ENCODE data around the gene MID1.

The MID1 gene

GRCh38 chrX:10545882-10546281 lies 74.5 kb downstream of the MID1 start:
- H3K36me3 ChIP-seq (ENCODE audit: control insufficient read depth, insufficient read depth, low read length), result no peaks in the 10 kb centered on the region

GRCh38 chrX:10542586-10542985 lies 77.8 kb downstream of the MID1 start:
- H3K4me3 ChIP-seq (ENCODE audit: low read depth, low read length), result no peak overlapping the region
- no peak overlapping the region for H3K9ac ChIP-seq (ENCODE audit: low read depth, low read length)
- H3K4me1 ChIP-seq (ENCODE audit: control insufficient read depth, insufficient read depth, low read length), result peaks cover 3% of the 10 kb centered on the region
- H3K36me3 ChIP-seq (ENCODE audit: control insufficient read depth, insufficient read depth, low read length), result no peaks in the 10 kb centered on the region
- no peaks in the 10 kb centered on the region for H3K9me3 ChIP-seq (ENCODE audit: control insufficient read depth, insufficient read depth, low read length)
- no peaks in the 10 kb centered on the region for H3K27me3 ChIP-seq (ENCODE audit: control insufficient read depth, insufficient read depth, low read length)

More at GRCh38 chrX:10545882-10546281, 74.5 kb downstream of the MID1 start:
- H3K9ac ChIP-seq (ENCODE audit: low read depth, low read length), result no peak overlapping the region
- peaks cover 3% of the 10 kb centered on the region for H3K4me1 ChIP-seq (ENCODE audit: control insufficient read depth, insufficient read depth, low read length)
- H3K27me3 ChIP-seq (ENCODE audit: control insufficient read depth, insufficient read depth, low read length), result no peaks in the 10 kb centered on the region
- no peaks in the 10 kb centered on the region for H3K9me3 ChIP-seq (ENCODE audit: control insufficient read depth, insufficient read depth, low read length)
- H3K4me3 ChIP-seq (ENCODE audit: low read depth, low read length), result no peak overlapping the region

- Histone ChIP-seq H3K27me3 (ENCODE audit: control insufficient read depth, insufficient read depth, low read length) (no peaks in the 10 kb centered on the region), H3K9ac (ENCODE audit: low read depth, low read length) (no peak overlapping the region), H3K36me3 (ENCODE audit: control insufficient read depth, insufficient read depth, low read length) (no peaks in the 10 kb centered on the region), H3K4me3 (ENCODE audit: low read depth, low read length) (no peak overlapping the region), H3K4me1 (ENCODE audit: control insufficient read depth, insufficient read depth, low read length) (no peaks in the 10 kb centered on the region), H3K9me3 (ENCODE audit: control insufficient read depth, insufficient read depth, low read length) (no peaks in the 10 kb centered on the region)
Measured at GRCh38 chrX:10538831-10539230, 81.6 kb downstream of the MID1 start.

- Histone ChIP-seq H3K9ac (ENCODE audit: low read depth, low read length) (no peak overlapping the region), H3K36me3 (ENCODE audit: control insufficient read depth, insufficient read depth, low read length) (no peaks in the 10 kb centered on the region), H3K4me1 (ENCODE audit: control insufficient read depth, insufficient read depth, low read length) (no peaks in the 10 kb centered on the region), H3K4me3 (ENCODE audit: low read depth, low read length) (no peak overlapping the region), H3K9me3 (ENCODE audit: control insufficient read depth, insufficient read depth, low read length) (no peaks in the 10 kb centered on the region), H3K27me3 (ENCODE audit: control insufficient read depth, insufficient read depth, low read length) (no peaks in the 10 kb centered on the region)
Measured at GRCh38 chrX:10537308-10537707, 83.1 kb downstream of the MID1 start.

GRCh38 chrX:10536744-10537143 lies 83.6 kb downstream of the MID1 start:
- Histone ChIP-seq H3K4me1 (ENCODE audit: control insufficient read depth, insufficient read depth, low read length) (no peaks in the 10 kb centered on the region), H3K9ac (ENCODE audit: low read depth, low read length) (no peak overlapping the region), H3K9me3 (ENCODE audit: control insufficient read depth, insufficient read depth, low read length) (no peaks in the 10 kb centered on the region), H3K4me3 (ENCODE audit: low read depth, low read length) (no peak overlapping the region), H3K36me3 (ENCODE audit: control insufficient read depth, insufficient read depth, low read length) (no peaks in the 10 kb centered on the region), H3K27me3 (ENCODE audit: control insufficient read depth, insufficient read depth, low read length) (no peaks in the 10 kb centered on the region)

- H3K36me3 ChIP-seq (ENCODE audit: control insufficient read depth, insufficient read depth, low read length), result no peaks in the 10 kb centered on the region
- H3K9ac ChIP-seq (ENCODE audit: low read depth, low read length), result no peak overlapping the region
- H3K27me3 ChIP-seq (ENCODE audit: control insufficient read depth, insufficient read depth, low read length), result no peaks in the 10 kb centered on the region
- H3K4me1 ChIP-seq (ENCODE audit: control insufficient read depth, insufficient read depth, low read length), result no peaks in the 10 kb centered on the region
- no peaks in the 10 kb centered on the region for H3K9me3 ChIP-seq (ENCODE audit: control insufficient read depth, insufficient read depth, low read length)
- no peak overlapping the region for H3K4me3 ChIP-seq (ENCODE audit: low read depth, low read length)
Measured at GRCh38 chrX:10534611-10535010, 85.8 kb downstream of the MID1 start.

- no peaks in the 10 kb centered on the region for H3K36me3 ChIP-seq (ENCODE audit: control insufficient read depth, insufficient read depth, low read length)
Measured at GRCh38 chrX:10533696-10534365, 86.6 kb downstream of the MID1 start.

GRCh38 chrX:10531927-10532326 lies 88.5 kb downstream of the MID1 start:
- no peaks in the 10 kb centered on the region for H3K4me1 ChIP-seq (ENCODE audit: control insufficient read depth, insufficient read depth, low read length)
- H3K36me3 ChIP-seq (ENCODE audit: control insufficient read depth, insufficient read depth, low read length), result no peaks in the 10 kb centered on the region
- H3K4me3 ChIP-seq (ENCODE audit: low read depth, low read length), result no peak overlapping the region
- no peak overlapping the region for H3K9ac ChIP-seq (ENCODE audit: low read depth, low read length)
- peaks cover 2% of the 10 kb centered on the region for H3K9me3 ChIP-seq (ENCODE audit: control insufficient read depth, insufficient read depth, low read length)
- no peaks in the 10 kb centered on the region for H3K27me3 ChIP-seq (ENCODE audit: control insufficient read depth, insufficient read depth, low read length)

More at GRCh38 chrX:10533696-10534365, 86.6 kb downstream of the MID1 start:
- Histone ChIP-seq H3K9ac (ENCODE audit: low read depth, low read length) (no peak overlapping the region), H3K4me1 (ENCODE audit: control insufficient read depth, insufficient read depth, low read length) (no peaks in the 10 kb centered on the region), H3K4me3 (ENCODE audit: low read depth, low read length) (no peak overlapping the region), H3K9me3 (ENCODE audit: control insufficient read depth, insufficient read depth, low read length) (no peaks in the 10 kb centered on the region), H3K27me3 (ENCODE audit: control insufficient read depth, insufficient read depth, low read length) (no peaks in the 10 kb centered on the region)

- H3K4me3 ChIP-seq (ENCODE audit: low read depth, low read length), result no peak overlapping the region
Measured at GRCh38 chrX:10529344-10529743, 91.0 kb downstream of the MID1 start.

GRCh38 chrX:10526451-10526850 lies 93.9 kb downstream of the MID1 start:
- peaks cover 2% of the 10 kb centered on the region for H3K9me3 ChIP-seq (ENCODE audit: control insufficient read depth, insufficient read depth, low read length)
- no peaks in the 10 kb centered on the region for H3K4me1 ChIP-seq (ENCODE audit: control insufficient read depth, insufficient read depth, low read length)
- H3K27me3 ChIP-seq (ENCODE audit: control insufficient read depth, insufficient read depth, low read length), result no peaks in the 10 kb centered on the region
- H3K36me3 ChIP-seq (ENCODE audit: control insufficient read depth, insufficient read depth, low read length), result no peaks in the 10 kb centered on the region
- H3K9ac ChIP-seq (ENCODE audit: low read depth, low read length), result no peak overlapping the region
- H3K4me3 ChIP-seq (ENCODE audit: low read depth, low read length), result no peak overlapping the region

More at GRCh38 chrX:10529344-10529743, 91.0 kb downstream of the MID1 start:
- H3K9me3 ChIP-seq (ENCODE audit: control insufficient read depth, insufficient read depth, low read length), result peaks cover 2% of the 10 kb centered on the region
- no peaks in the 10 kb centered on the region for H3K27me3 ChIP-seq (ENCODE audit: control insufficient read depth, insufficient read depth, low read length)
- H3K9ac ChIP-seq (ENCODE audit: low read depth, low read length), result no peak overlapping the region
- H3K4me1 ChIP-seq (ENCODE audit: control insufficient read depth, insufficient read depth, low read length), result no peaks in the 10 kb centered on the region
- no peaks in the 10 kb centered on the region for H3K36me3 ChIP-seq (ENCODE audit: control insufficient read depth, insufficient read depth, low read length)

GRCh38 chrX:10525381-10526120 lies 94.8 kb downstream of the MID1 start:
- H3K27me3 ChIP-seq (ENCODE audit: control insufficient read depth, insufficient read depth, low read length), result no peaks in the 10 kb centered on the region
- H3K9me3 ChIP-seq (ENCODE audit: control insufficient read depth, insufficient read depth, low read length), result peaks cover 2% of the 10 kb centered on the region
- no peaks in the 10 kb centered on the region for H3K36me3 ChIP-seq (ENCODE audit: control insufficient read depth, insufficient read depth, low read length)
- H3K9ac ChIP-seq (ENCODE audit: low read depth, low read length), result no peak overlapping the region
- H3K4me1 ChIP-seq (ENCODE audit: control insufficient read depth, insufficient read depth, low read length), result no peaks in the 10 kb centered on the region
- H3K4me3 ChIP-seq (ENCODE audit: low read depth, low read length), result no peak overlapping the region

- no peak overlapping the region for H3K9ac ChIP-seq (ENCODE audit: low read depth, low read length)
- peaks cover 2% of the 10 kb centered on the region for H3K9me3 ChIP-seq (ENCODE audit: control insufficient read depth, insufficient read depth, low read length)
- no peak overlapping the region for H3K4me3 ChIP-seq (ENCODE audit: low read depth, low read length)
- no peaks in the 10 kb centered on the region for H3K36me3 ChIP-seq (ENCODE audit: control insufficient read depth, insufficient read depth, low read length)
- H3K27me3 ChIP-seq (ENCODE audit: control insufficient read depth, insufficient read depth, low read length), result no peaks in the 10 kb centered on the region
- peaks cover 3% of the 10 kb centered on the region for H3K4me1 ChIP-seq (ENCODE audit: control insufficient read depth, insufficient read depth, low read length)
Measured at GRCh38 chrX:10524578-10524977, 95.8 kb downstream of the MID1 start.
